SK-N-SH (cell line): ENCODE data around the gene PROX2. TPM values are rescaled to one million over a fixed set of nuclear protein-coding genes. Genes with fewer than 3 reads are reported as not detected.

Experiments used
- CTCF ChIA-PET: fragments of 300-600, 350-600 bp; formaldehyde crosslinking; extraction: SDS; loops from one replicate; lab custom pipeline; 2021; lab: Yijun Ruan, JAX
- POLR2A ChIA-PET: fragments of 350-600 bp; sonication (Branson Sonifier 250); formaldehyde crosslinking; extraction: SDS; loops from one replicate; lab custom pipeline; 2020; ENCODE audit warnings: antibody characterized with exemption, inconsistent platforms; lab: Yijun Ruan, JAX
- DNase-seq: peaks from one replicate; pipeline ENCODE4 v3.0.0; 2012
- H2AFZ ChIP-seq: fragments of 200-600 bp; sonication (generic); 2 replicates; pipeline ENCODE4 v1.8.1; 2016; ENCODE audit warnings: antibody characterized with exemption, mild to moderate bottlenecking, low read depth
- H3F3A ChIP-seq: fragments of 200-600 bp; sonication (generic); replicated peaks from 2 replicates; pipeline ENCODE3; 2016; ENCODE audit warnings: antibody characterized with exemption, mild to moderate bottlenecking; ENCODE audit not compliant: insufficient read depth
- H3K27ac ChIP-seq, 2 experiments: fragments of 200-500 bp in 1 of 2; fragments of 200-600 bp in 1 of 2; sonication (Bioruptor generic) in 1 of 2; sonication (generic), shearing (Covaris generic) in 1 of 2; 2 replicates each; pipeline versions ENCODE4 v1.5.1 to v1.6.1; 2014 to 2016; ENCODE audit warnings: low read depth in 2 of 2, inconsistent platforms in 1 of 2, low read length in 1 of 2, mild to moderate bottlenecking in 1 of 2, mixed read lengths in 1 of 2
- H3K27me3 ChIP-seq: fragments of 200-600 bp; sonication (generic), shearing (Covaris generic); 2 replicates; pipeline ENCODE4 v1.6.1; 2016; ENCODE audit warnings: mixed run types; ENCODE audit not compliant: insufficient read depth
- H3K36me3 ChIP-seq, 2 experiments: fragments of 200-500 bp in 1 of 2; fragments of 200-600 bp in 1 of 2; sonication (Bioruptor generic) in 1 of 2; sonication (generic) in 1 of 2; replicated peaks in 1 of 2; 2 replicates each; pipeline versions ENCODE3 to v1.5.1; 2014 to 2016; ENCODE audit warnings: low read length in 1 of 2, mild to moderate bottlenecking in 1 of 2; ENCODE audit not compliant: insufficient read depth in 2 of 2, control insufficient read depth in 1 of 2
- H3K4me1 ChIP-seq, 2 experiments: fragments of 200-500 bp in 1 of 2; fragments of 200-600 bp in 1 of 2; sonication (Bioruptor generic) in 1 of 2; sonication (generic), shearing (Covaris generic) in 1 of 2; 2 replicates each; pipeline versions ENCODE4 v1.5.1 to v1.6.1; 2014 to 2016; ENCODE audit warnings: low read depth in 1 of 2, low read length in 1 of 2, mixed run types in 1 of 2; ENCODE audit not compliant: insufficient read depth in 2 of 2, control insufficient read depth in 1 of 2
- H3K4me2 ChIP-seq: fragments of 200-600 bp; sonication (generic), shearing (Covaris generic); 2 replicates; pipeline ENCODE4 v1.6.1; 2017; ENCODE audit warnings: mixed run types
- H3K4me3 ChIP-seq, 2 experiments: fragments of 200-500 bp in 1 of 2; fragments of 200-600 bp in 1 of 2; sonication (Bioruptor generic) in 1 of 2; sonication (generic), shearing (Covaris generic) in 1 of 2; 2 replicates each; pipeline versions ENCODE4 v1.5.1 to v1.8.1; 2014 to 2016; ENCODE audit warnings: low read depth in 2 of 2, inconsistent platforms in 1 of 2, low read length in 1 of 2, mild to moderate bottlenecking in 1 of 2, mixed read lengths in 1 of 2, moderate library complexity in 1 of 2
- H3K79me2 ChIP-seq: fragments of 200-600 bp; sonication (generic); 2 replicates; pipeline ENCODE4 v1.8.1; 2017; ENCODE audit warnings: mild to moderate bottlenecking; ENCODE audit not compliant: insufficient read depth
- H3K9ac ChIP-seq: fragments of 200-600 bp; sonication (generic); 2 replicates; pipeline ENCODE4 v1.6.1; 2017; ENCODE audit warnings: mixed run types
- H3K9me2 ChIP-seq: fragments of 200-600 bp; sonication (generic); 2 replicates; pipeline ENCODE4 v1.6.1; 2017; ENCODE audit warnings: mixed run types
- H3K9me3 ChIP-seq: fragments of 200-600 bp; sonication (generic); 2 replicates; pipeline ENCODE4 v1.6.1; 2017; ENCODE audit warnings: mixed run types, mild to moderate bottlenecking, moderate library complexity
- H4K20me1 ChIP-seq: fragments of 200-600 bp; sonication (generic); 2 replicates; pipeline ENCODE4 v1.6.1; 2017; ENCODE audit warnings: mild to moderate bottlenecking, mixed run types; ENCODE audit not compliant: insufficient read depth
- CHD2 ChIP-seq: fragments of 150-350 bp; IDR thresholded peaks from 2 replicates; pipeline ENCODE4 v1.6.1; 2018; ENCODE audit warnings: low read length; ENCODE audit not compliant: partially characterized antibody
- CTCF ChIP-seq: fragments of 200-600 bp; sonication (generic); IDR thresholded peaks from 2 replicates; pipeline ENCODE4 v1.6.1; 2017; ENCODE audit warnings: antibody characterized with exemption, mild to moderate bottlenecking, moderate library complexity
- EZH2phosphoT487 ChIP-seq: fragments of 200-600 bp; sonication (generic); IDR thresholded peaks from 2 replicates; pipeline ENCODE4 v1.6.1; 2017; ENCODE audit warnings: low read depth, mixed run types, mild to moderate bottlenecking, antibody characterized with exemption, moderate library complexity, borderline replicate concordance
- FOSL2 ChIP-seq: IDR thresholded peaks from 2 replicates; pipeline ENCODE4 v1.4.0; 2012; ENCODE audit warnings: low read depth, mild to moderate bottlenecking, moderate library complexity, borderline replicate concordance
- IRF3 ChIP-seq: fragments of 150-350 bp; IDR thresholded peaks from 2 replicates; pipeline ENCODE4 v1.6.1; 2016; ENCODE audit warnings: mild to moderate bottlenecking, low read depth, low read length
- JUND ChIP-seq: IDR thresholded peaks from 2 replicates; pipeline ENCODE4 v1.4.0; 2012
- MAX ChIP-seq: IDR thresholded peaks from 2 replicates; pipeline ENCODE4 v1.4.0; 2012; ENCODE audit warnings: low read depth
- NRF1 ChIP-seq: IDR thresholded peaks from 2 replicates; pipeline ENCODE4 v1.6.1; 2012; ENCODE audit warnings: low read depth, mild to moderate bottlenecking, low read length
- TAF1 ChIP-seq: IDR thresholded peaks from 2 replicates; pipeline ENCODE4 v1.6.1; 2012; ENCODE audit warnings: low read depth, mild to moderate bottlenecking, low read length, moderate library complexity, borderline replicate concordance
- polyA plus RNA-seq, 3 experiments: library from polyadenylated mRNA; depleted of rRNA; stranded (reverse); fragments of >200 nt; gene quantifications; 2 replicates each; pipeline ENCODE4 v1.2.3, GENCODE V29; 2012

Gene PROX2
- polyA plus RNA-seq, 1 of the 3 experiments (the other 2 are of a cell fraction): not detected

GRCh38 chr14:74826574-74826973 lies 49.4 kb downstream of the PROX2 start:
- Histone ChIP-seq H3K9ac (no peak overlapping the region), H3F3A (peaks cover 26% of the 10 kb centered on the region), H3K27me3 (no peaks in the 10 kb centered on the region), H3K36me3 (peaks cover 63 to 79% of the 10 kb centered on the region in 2 experiments), H3K9me3 (no peaks in the 10 kb centered on the region), H3K9me2 (no peaks in the 10 kb centered on the region), H3K27ac (no peak overlapping the region), H3K4me1 (peaks cover 2 to 7% of the 10 kb centered on the region in 2 experiments; a peak in 3 of 4 replicates), H3K4me2 (no peak overlapping the region), H3K4me3 (no peak overlapping the region), H3K79me2 (peaks cover 17% of the 10 kb centered on the region; the same call in 1 of the 2 replicates), H2AFZ (no peak overlapping the region), H4K20me1 (no peaks in the 10 kb centered on the region)
- ChIA-PET POLR2A (no interaction called here), CTCF (interaction anchor here (1.1 kb wide), 1 partner anchor 79 kb away, joined by 3 read pairs; no protein-coding TSS in a partner anchor)
- TF ChIP-seq TAF1 (no peak), EZH2phosphoT487 (no peak), FOSL2 (no peak), JUND (no peak), MAX (no peak), IRF3 (no peak), CHD2 (no peak), CTCF (no peak), NRF1 (no peak)
- DNase-seq: no peak

Other genes starting within 250 kb of the PROX2 start
- 35.1 and 50.8 TPM in 2 replicates for gene AREL1, start 163.1 kb downstream of the PROX2 start, polyA plus RNA-seq (2012; rRNA removed)
- gene FCF1, start 163.0 kb downstream of the PROX2 start, polyA plus RNA-seq (2012; rRNA removed): 42.6 and 56.7 TPM in 2 replicates
- 9.4 and 14.0 TPM in 2 replicates for gene YLPM1, start 112.8 kb downstream of the PROX2 start, polyA plus RNA-seq (2012; rRNA removed)
- 92.3 and 117 TPM in 2 replicates for gene DLST, start 5.8 kb upstream of the PROX2 start, polyA plus RNA-seq (2012; rRNA removed)
- gene RPS6KL1, start 47.1 kb upstream of the PROX2 start, polyA plus RNA-seq (2012; rRNA removed): 2.5 and 4.4 TPM in 2 replicates
- gene PGF, start 79.5 kb upstream of the PROX2 start, polyA plus RNA-seq (2012; rRNA removed): 2.3 and 4.4 TPM in 2 replicates
- 111 and 125 TPM in 2 replicates for gene EIF2B2, start 126.8 kb upstream of the PROX2 start, polyA plus RNA-seq (2012; rRNA removed)
- 3.8 and 4.7 TPM in 2 replicates for gene MLH3, start 175.3 kb upstream of the PROX2 start, polyA plus RNA-seq (2012; rRNA removed)
- 53.5 and 70.1 TPM in 2 replicates for gene ACYP1, start 187.9 kb upstream of the PROX2 start, polyA plus RNA-seq (2012; rRNA removed)
- gene ZC2HC1C, start 193.5 kb upstream of the PROX2 start, polyA plus RNA-seq (2012; rRNA removed): 1.2 and 1.4 TPM in 2 replicates